Stimulated activated CD8-positive, alpha-beta memory T cell treated with anti-CD3 and anti-CD28 coated beads, Interleukin-7, amount 100 ng/mL, for 24 hours (primary cell): ENCODE measurements around the gene EPHA8.

Source experiments
- DNase-seq: peaks from one replicate; pipeline ENCODE4 v3.0.0-alpha.2; 2020; ENCODE audit warnings: low read depth

The EPHA8 gene

GRCh38 chr1:22592919-22593790 is 29.9 kb downstream of the EPHA8 start:
- DNase-seq, result no peak

GRCh38 chr1:22594396-22594795 is 31.1 kb downstream of the EPHA8 start:
- DNase-seq, result no peak

GRCh38 chr1:22595108-22595507 is 31.8 kb downstream of the EPHA8 start:
- DNase-seq, result no peak

- DNase-seq, result no peak
Measured at GRCh38 chr1:22597301-22597965, 34.1 kb downstream of the EPHA8 start.

GRCh38 chr1:22597996-22598395 is 34.7 kb downstream of the EPHA8 start:
- DNase-seq, result no peak

- no peak for DNase-seq
Measured at GRCh38 chr1:22598736-22599135, 35.4 kb downstream of the EPHA8 start.

- DNase-seq, result no peak
Measured at GRCh38 chr1:22600071-22600816, 37.0 kb downstream of the EPHA8 start.

- no peak for DNase-seq
Measured at GRCh38 chr1:22600817-22601605, 37.7 kb downstream of the EPHA8 start.

- DNase-seq, result no peak
Measured at GRCh38 chr1:22601610-22602009, 38.3 kb downstream of the EPHA8 start.

- DNase-seq, result no peak
Measured at GRCh38 chr1:22602060-22602740, 38.9 kb downstream of the EPHA8 start.

GRCh38 chr1:22606161-22606560 is 42.9 kb downstream of the EPHA8 start:
- DNase-seq, result no peak

GRCh38 chr1:22607154-22607553 is 43.9 kb downstream of the EPHA8 start:
- no peak for DNase-seq

GRCh38 chr1:22608361-22608760 is 45.1 kb downstream of the EPHA8 start:
- no peak for DNase-seq

- no peak for DNase-seq
Measured at GRCh38 chr1:22609291-22609690, 46.0 kb downstream of the EPHA8 start.

- peak; percentile 6 for DNase-seq
Measured at GRCh38 chr1:22611530-22611947, 48.2 kb downstream of the EPHA8 start.

GRCh38 chr1:22612671-22613571 is 49.6 kb downstream of the EPHA8 start:
- no peak for DNase-seq

- DNase-seq, result no peak
Measured at GRCh38 chr1:22613572-22613918, 50.3 kb downstream of the EPHA8 start.

- DNase-seq, result no peak
Measured at GRCh38 chr1:22613951-22614350, 50.7 kb downstream of the EPHA8 start.

GRCh38 chr1:22615886-22616285 is 52.6 kb downstream of the EPHA8 start:
- no peak for DNase-seq

- DNase-seq, result no peak
Measured at GRCh38 chr1:22616571-22616970, 53.3 kb downstream of the EPHA8 start.
